ENCODE results near the gene NCK1. TPM values are rescaled to one million over a fixed set of nuclear protein-coding genes. Genes with fewer than 3 reads are reported as not detected.

NCK1 gene
- total and polyA plus RNA-seq, 10 donors, result 12.5 to 54.7 (median 46.0) TPM

DNA sequence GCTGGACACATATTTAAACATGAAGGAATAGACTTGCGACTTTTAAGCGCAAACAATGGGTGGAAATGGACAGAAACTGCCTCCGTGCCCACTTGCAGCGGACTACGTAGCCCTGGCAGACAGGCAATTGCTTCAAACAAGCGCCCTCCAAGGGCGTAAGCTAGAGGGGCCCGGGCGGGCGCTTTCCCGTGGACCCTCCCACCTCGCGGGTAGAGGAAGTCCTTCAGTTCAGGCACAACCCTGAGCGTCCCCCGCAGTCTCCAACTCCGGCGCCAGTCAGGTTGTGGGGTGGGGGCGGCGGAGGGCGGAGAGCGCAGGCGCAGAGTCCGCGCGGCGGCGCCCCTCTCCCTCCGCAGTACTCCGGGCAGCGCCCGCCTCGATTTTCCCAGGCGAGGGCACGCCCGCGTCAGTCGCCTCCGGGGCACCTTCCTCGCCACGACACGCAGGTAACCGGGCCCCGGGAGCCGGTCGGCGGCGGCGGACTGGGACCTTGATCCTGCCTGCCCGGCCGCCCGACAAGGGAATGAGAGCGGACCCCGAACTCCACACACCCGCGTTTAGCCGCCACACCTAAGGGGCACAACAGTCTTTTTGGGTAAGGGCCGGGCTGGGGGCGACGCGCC lies 43.1 kb upstream of the NCK1 start, which contains the start of gene SLC35G2:
TSS of gene SLC35G2 (plus strand) at position 358 of the 623 bp plus-strand sequence. CDS start 35,335 bp downstream, outside the sequence.
- DNase-seq, result peak; percentile 83
- H3K9me3 ChIP-seq, result peaks cover 0 to 14% (median 7%) of the 10 kb centered on the region in 8 donors
- H3K27me3 ChIP-seq (replicated peaks in 1 of 7), result peaks cover 0 to 36% (median 23%) of the 10 kb centered on the region in 7 donors
- no peaks in the 10 kb centered on the region for H3K36me3 ChIP-seq
- H3K4me1 ChIP-seq, result peaks cover 3 to 28% (median 23%) of the 10 kb centered on the region in 6 donors
- H3K4me3 ChIP-seq, result peak within 1 kb of the TSS; percentile 48 to 82 (median 56)
- peak within 1 kb of the TSS; percentile 51 to 82 (median 68) for H3K27ac ChIP-seq
- intact Hi-C loops (cut with DNase I; ENCODE audit: low total_unique reads), result no loop called here
- TF ChIP-seq, protein P1, sequence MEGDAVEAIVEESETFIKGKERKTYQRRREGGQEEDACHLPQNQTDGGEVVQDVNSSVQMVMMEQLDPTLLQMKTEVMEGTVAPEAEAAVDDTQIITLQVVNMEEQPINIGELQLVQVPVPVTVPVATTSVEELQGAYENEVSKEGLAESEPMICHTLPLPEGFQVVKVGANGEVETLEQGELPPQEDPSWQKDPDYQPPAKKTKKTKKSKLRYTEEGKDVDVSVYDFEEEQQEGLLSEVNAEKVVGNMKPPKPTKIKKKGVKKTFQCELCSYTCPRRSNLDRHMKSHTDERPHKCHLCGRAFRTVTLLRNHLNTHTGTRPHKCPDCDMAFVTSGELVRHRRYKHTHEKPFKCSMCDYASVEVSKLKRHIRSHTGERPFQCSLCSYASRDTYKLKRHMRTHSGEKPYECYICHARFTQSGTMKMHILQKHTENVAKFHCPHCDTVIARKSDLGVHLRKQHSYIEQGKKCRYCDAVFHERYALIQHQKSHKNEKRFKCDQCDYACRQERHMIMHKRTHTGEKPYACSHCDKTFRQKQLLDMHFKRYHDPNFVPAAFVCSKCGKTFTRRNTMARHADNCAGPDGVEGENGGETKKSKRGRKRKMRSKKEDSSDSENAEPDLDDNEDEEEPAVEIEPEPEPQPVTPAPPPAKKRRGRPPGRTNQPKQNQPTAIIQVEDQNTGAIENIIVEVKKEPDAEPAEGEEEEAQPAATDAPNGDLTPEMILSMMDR (IDR thresholded peaks at IDR 0.05 in 8 of 11, conservative IDR thresholded peaks at IDR 0.05 in 3 of 11), result no peak
- TF ChIP-seq POLR2AphosphoS5 (IDR thresholded peaks at IDR 0.05) (peak; percentile 21 to 74 (median 71)), POLR2A (IDR thresholded peaks at IDR 0.05) (no peak)
- 0 to 3% (median 1%) methylated on average over 14 to 60 of the region's 60 CpGs for WGBS, 5 donors

DNA sequence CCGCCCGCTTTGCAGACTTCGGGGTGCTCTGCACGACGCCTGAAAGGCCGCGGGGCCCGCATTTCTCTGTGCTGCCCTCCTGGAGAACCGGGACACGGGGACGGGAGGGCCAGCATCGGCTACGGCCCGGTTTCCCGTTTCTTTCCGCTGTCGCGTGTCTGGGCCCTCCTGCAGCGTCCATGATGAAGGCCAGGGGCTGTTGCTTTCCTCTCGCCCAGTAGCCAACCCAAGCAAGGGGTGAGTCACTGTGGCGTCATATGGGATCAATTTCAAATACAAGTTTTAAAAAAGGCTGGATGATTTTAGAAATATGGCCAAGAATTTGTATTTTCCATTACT lies 42.6 kb upstream of the NCK1 start:
- H3K36me3 ChIP-seq, result no peaks in the 10 kb centered on the region
- WGBS, 5 donors, result 0 to 1% (median 0%) methylated on average over 4 to 21 of the region's 21 CpGs
- intact Hi-C loops (cut with DNase I; ENCODE audit: low total_unique reads), result no loop called here
- H3K27ac ChIP-seq, result peak overlapping the region in 7 of 8 donors; percentile 51 to 82 (median 73)
- TF ChIP-seq POLR2AphosphoS5 (IDR thresholded peaks at IDR 0.05), result no peak
- peak overlapping the region; percentile 48 to 82 (median 56) for H3K4me3 ChIP-seq
- H3K9me3 ChIP-seq, result peaks cover 0 to 19% (median 9%) of the 10 kb centered on the region in 8 donors
- peaks cover 3 to 28% (median 23%) of the 10 kb centered on the region in 6 donors for H3K4me1 ChIP-seq
- no peak for DNase-seq
- peaks cover 0 to 36% (median 23%) of the 10 kb centered on the region in 7 donors for H3K27me3 ChIP-seq (replicated peaks in 1 of 7)

DNA sequence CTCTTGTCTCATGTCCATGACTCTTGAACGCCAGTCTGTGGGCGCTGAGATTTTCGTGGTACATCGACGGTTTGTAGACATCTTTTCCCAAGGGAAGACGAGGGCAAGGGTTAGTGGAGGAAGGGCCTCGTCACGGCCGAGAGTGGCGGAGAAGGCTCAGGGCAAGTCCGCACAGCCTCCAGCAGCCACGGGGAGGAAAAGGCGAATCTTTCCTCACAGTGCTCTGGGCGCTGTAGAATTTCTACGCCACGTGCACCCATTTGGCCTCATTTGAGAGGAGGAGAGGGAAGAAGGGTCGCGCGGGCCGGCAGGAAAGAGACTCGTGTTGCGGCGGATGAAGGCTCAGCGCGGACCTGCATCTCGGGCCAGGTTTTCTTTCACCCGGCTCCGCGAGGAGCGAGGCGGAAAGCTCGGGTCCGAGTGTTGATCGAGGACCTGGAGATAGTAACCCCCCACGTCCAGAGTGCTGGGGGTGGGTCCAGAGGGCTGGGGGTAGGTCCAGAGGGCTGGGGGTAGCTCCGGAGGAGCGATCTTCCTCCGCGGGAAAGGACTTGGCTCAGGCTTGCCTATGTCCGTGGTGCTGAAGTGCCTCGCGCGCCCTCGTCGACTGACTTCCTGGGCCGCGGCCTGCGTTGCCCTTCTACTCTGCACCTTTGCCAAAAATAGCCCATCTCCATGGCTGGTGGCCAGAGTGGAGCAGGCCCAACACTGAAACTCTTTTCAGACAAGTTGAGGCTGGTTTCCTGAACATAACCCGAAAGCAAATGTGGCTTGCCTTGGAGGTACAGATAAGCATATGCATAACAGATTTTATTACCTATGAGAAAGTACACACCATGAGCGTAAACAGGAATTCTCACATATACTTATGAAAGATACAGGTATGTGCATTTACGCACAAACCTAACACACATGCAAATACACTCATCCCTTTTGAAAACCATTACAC lies 42.0 kb upstream of the NCK1 start:
- TF ChIP-seq POLR2AphosphoS5 (IDR thresholded peaks at IDR 0.05) (no peak), POLR2A (IDR thresholded peaks at IDR 0.05) (no peak)
- TF ChIP-seq, protein P1 (IDR thresholded peaks at IDR 0.05 in 8 of 11, conservative IDR thresholded peaks at IDR 0.05 in 3 of 11), result no peak
- peak; percentile 84 for DNase-seq

DNA sequence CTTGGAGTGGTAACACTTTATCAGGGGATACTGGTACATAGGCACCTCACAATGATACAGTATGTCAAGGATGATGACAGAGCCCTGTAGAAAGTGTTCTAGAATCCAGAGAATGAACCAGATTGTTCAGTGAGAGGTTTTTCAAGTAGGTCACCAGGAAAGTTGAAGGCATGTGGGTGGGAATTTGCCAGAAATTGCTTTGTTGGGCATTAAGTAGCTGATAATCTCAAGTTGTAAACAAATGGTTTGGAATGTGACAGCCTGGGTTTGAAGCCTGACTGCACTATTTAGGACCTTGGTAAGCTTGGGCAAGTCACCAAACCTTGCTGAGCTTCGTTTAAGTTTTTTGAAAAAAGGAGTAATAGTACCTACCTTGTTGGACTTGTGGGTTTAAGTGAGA lies 30.5 kb upstream of the NCK1 start:
- H3K9me3 ChIP-seq, result peaks cover 0 to 4% (median 0%) of the 10 kb centered on the region in 8 donors
- DNase-seq, result no peak
- no peak for TF ChIP-seq POLR2A (IDR thresholded peaks at IDR 0.05)
- TF ChIP-seq POLR2AphosphoS5 (IDR thresholded peaks at IDR 0.05), result no peak
- TF ChIP-seq, protein P1 (IDR thresholded peaks at IDR 0.05 in 8 of 11, conservative IDR thresholded peaks at IDR 0.05 in 3 of 11), result no peak
- 68 to 91% (median 78%) methylated on average over 1 of the region's 1 CpG for WGBS, 5 donors
- no peaks in the 10 kb centered on the region for H3K36me3 ChIP-seq
- H3K4me1 ChIP-seq, result peaks cover 0 to 15% (median 0%) of the 10 kb centered on the region in 6 donors
- no peaks in the 10 kb centered on the region for H3K27me3 ChIP-seq (replicated peaks in 1 of 7)
- H3K4me3 ChIP-seq, result no peak overlapping the region
- intact Hi-C loops (cut with DNase I; ENCODE audit: low total_unique reads), result no loop called here
- no peak overlapping the region for H3K27ac ChIP-seq

More for the DNA sequence above, 42.0 kb upstream of the NCK1 start:
- peaks cover 3 to 28% (median 23%) of the 10 kb centered on the region in 6 donors for H3K4me1 ChIP-seq
- H3K9me3 ChIP-seq, result peaks cover 0 to 22% (median 11%) of the 10 kb centered on the region in 8 donors
- intact Hi-C loops (cut with DNase I; ENCODE audit: low total_unique reads), result no loop called here
- peak overlapping the region in 6 of 8 donors; percentile 60 to 82 (median 76) for H3K27ac ChIP-seq
- WGBS, 5 donors, result 5 to 9% (median 7%) methylated on average over 29 to 51 of the region's 51 CpGs
- peak overlapping the region; percentile 48 to 82 (median 56) for H3K4me3 ChIP-seq
- H3K27me3 ChIP-seq (replicated peaks in 1 of 7), result peaks cover 0 to 36% (median 23%) of the 10 kb centered on the region in 7 donors
- no peaks in the 10 kb centered on the region for H3K36me3 ChIP-seq

All from spleen (tissue), 11 donors.